Omental fat pad (tissue), 4 donors: ENCODE data around the gene OSBPL10. TPM values are rescaled to one million over a fixed set of nuclear protein-coding genes. Genes with fewer than 3 reads are reported as not detected.

Experiments used
- ATAC-seq: fragments of 150-250 bp; one replicate; pipeline ENCODE4 v1.9.1; 2016; ENCODE audit warnings: mild to moderate bottlenecking, moderate library complexity; ENCODE audit not compliant: low FRiP score
- DNase-seq: peaks from one replicate; pipeline ENCODE4 v3.0.0-alpha.2; 2019; ENCODE audit warnings: low spot score
- total RNA-seq, 4 donors: library from RNA; depleted of rRNA; stranded (reverse); fragments of >200 nt; gene quantifications; one replicate each; pipeline ENCODE4 v1.1.0, GENCODE V29; 2016
- TF ChIP-seq, protein P1 (sequence below), 3 donors: fragments of 450-650 bp; IDR thresholded peaks; one replicate each; pipeline ENCODE4 v1.5.1; 2016 to 2017; ENCODE audit warnings: antibody characterized with exemption in 3 of 3, mild to moderate bottlenecking in 3 of 3, moderate library complexity in 2 of 3

OSBPL10 gene
- total RNA-seq, 4 donors from 2014 or later: 6.3 to 67.1 (median 10.5) TPM

DNA sequence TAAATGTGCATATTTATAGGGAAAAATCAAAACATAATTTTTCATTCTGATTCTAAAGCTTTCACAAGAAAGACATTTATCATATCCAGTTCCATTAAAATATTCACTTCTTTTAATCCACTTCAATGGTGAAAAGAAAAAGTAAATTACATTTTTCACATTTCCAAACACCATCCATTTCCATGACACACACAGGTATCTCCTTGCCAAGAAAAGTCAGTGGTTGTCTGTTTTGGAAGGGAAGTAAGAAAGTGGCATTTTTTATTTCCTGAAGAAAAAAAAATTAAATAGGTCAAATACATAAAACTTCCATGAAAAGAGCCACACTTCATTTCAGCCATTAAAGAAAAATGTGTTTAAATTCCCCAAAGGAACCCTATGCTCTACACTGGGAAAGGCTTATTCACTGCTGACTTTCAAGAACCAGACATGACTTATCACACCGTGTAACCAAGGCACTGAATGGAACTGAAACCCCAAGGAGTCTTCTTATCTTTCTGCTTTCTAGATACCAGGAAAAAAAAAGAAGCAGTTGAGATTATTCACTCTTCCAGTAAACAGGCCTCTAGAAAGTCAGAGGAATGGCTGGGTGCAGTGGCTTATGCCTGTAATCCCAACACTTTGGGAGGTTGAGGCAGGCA lies 44.5 kb downstream of the OSBPL10 start:
- ATAC-seq: peak; percentile 85
- TF ChIP-seq, protein P1, sequence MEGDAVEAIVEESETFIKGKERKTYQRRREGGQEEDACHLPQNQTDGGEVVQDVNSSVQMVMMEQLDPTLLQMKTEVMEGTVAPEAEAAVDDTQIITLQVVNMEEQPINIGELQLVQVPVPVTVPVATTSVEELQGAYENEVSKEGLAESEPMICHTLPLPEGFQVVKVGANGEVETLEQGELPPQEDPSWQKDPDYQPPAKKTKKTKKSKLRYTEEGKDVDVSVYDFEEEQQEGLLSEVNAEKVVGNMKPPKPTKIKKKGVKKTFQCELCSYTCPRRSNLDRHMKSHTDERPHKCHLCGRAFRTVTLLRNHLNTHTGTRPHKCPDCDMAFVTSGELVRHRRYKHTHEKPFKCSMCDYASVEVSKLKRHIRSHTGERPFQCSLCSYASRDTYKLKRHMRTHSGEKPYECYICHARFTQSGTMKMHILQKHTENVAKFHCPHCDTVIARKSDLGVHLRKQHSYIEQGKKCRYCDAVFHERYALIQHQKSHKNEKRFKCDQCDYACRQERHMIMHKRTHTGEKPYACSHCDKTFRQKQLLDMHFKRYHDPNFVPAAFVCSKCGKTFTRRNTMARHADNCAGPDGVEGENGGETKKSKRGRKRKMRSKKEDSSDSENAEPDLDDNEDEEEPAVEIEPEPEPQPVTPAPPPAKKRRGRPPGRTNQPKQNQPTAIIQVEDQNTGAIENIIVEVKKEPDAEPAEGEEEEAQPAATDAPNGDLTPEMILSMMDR (IDR thresholded peaks at IDR 0.05): no peak
- DNase-seq: no peak

DNA sequence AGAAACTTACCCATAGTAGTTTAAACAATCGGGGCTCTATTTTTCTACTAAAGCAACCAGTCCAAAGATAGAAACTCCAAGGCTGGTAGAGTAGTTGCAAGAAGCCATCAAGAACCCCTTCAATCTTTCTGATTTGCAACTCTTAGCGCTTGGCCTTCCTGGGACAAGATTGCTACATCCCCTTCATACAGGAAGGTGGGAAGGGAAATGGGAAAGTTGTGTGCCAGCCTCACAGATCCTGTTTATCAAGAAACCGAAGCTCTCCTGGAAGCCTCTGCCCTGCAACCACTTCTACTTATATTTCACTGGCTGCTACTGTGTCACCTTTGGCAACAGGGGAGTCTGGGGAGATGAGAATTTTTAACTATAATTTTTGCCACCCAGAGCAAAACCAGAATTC lies 46.2 kb downstream of the OSBPL10 start:
- no peak for DNase-seq

DNA sequence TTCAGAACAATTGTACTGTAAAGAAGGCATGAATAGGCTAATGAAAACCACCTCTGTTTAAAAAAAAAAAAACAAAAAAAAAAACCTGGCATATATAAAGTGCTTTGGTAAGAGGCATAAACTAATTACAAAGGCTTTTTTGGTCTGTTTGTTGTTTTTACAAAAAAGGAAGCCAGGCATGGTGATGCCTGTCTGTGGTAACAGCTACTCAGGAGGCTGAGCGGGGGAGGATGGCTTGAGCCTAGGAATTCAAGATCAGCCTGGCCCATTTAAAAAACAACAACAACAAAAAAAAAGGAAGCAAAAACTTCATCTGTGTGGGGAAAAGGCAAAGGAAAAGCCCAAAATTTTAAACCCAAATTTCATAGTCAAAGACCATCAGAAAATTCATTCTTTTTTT lies 47.0 kb downstream of the OSBPL10 start:
- no peak for DNase-seq
- TF ChIP-seq, protein P1 (IDR thresholded peaks at IDR 0.05): no peak
- no peak for ATAC-seq

More for the DNA sequence above, 46.2 kb downstream of the OSBPL10 start:
- TF ChIP-seq, protein P1 (IDR thresholded peaks at IDR 0.05): no peak
- ATAC-seq: no peak

DNA sequence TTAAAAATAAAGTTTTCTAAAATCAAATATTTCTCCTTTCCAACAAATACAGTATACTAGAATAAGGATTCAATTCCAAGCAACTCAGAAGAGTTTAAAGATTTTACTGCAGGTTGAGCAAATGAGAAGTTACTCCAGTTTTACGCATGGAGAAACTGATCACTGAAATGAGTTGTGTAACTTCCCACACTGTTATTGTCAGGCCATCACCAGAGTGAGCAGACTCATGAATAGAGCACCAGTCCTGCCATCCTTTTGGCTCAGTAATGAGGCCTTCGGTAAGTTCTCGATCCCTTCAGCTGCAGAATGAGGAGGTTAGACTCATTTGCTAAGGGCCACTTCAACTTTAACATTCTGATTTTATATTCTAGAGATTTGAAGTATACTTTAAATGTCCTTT lies 48.1 kb downstream of the OSBPL10 start:
- TF ChIP-seq, protein P1 (IDR thresholded peaks at IDR 0.05): no peak
- ATAC-seq (no peak), DNase-seq (no peak)

DNA sequence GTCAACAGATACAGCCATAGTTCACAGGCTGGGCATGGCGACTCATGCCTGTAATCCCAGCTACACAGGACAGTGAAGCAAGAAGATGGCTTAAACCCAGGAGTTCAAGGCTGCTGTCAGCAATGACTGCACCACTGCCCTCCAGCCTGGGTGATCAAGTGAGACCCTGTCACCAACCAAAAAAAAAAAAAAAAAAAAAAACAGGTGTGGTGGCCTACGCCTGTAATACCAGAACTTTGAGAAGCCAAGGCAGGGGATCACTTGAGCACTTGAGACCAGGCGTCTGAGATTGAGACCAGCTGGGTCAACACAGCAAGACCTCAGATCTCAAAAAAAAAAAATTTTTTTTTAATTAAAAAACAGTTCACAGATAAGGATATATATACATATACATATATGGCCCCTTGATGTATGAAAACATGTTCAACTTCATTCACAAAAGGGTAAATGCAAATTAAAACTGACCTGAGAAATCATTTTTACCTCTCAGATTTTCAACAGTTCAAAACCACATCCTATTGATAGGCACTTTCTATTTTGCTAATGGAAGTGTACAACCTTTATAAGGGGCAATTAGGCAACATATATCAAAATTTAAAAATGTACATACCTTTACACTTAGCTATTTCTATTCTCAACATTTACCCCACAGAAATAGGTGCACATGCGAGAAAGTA lies 51.1 kb downstream of the OSBPL10 start:
- no peak for DNase-seq
- no peak for ATAC-seq
- TF ChIP-seq, protein P1 (IDR thresholded peaks at IDR 0.05): no peak

DNA sequence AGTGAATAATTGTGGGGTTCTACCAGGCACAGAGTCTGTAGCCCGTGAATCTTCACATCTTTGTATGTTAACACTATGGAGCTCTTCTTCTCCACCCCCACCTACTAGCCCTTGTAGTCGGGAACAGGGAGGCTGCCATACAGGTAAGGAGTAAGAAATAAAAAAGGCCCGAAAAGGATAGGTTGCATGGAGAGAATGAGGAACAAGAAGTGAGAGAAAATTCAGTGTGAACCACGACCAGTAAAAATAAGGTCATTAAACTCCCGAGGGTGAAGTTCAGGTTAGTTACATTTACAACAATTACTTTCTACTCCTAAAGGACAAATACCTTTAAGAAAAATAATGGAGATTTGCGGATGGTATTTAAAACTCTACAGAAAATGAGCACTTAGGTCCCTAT lies 53.3 kb downstream of the OSBPL10 start:
- TF ChIP-seq, protein P1 (IDR thresholded peaks at IDR 0.05): no peak
- DNase-seq: no peak
- ATAC-seq: no peak

DNA sequence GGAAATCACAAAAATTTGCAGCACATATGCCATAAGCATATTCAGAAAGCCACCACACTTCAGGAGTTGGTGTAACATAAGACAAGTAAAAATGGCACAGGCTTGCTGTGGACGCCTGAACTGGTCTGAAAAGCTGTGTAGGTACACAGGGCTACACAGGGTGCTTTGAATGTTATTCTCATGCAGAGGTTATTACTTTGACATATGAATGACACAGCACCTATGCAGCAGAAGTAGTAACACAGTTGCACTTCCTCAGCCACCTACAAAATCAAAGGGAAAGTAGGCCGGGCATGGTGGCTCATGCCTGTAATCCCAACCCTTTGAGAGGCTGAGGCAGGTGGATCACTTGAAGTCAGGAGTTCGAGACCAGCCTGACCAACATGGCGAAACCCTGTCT lies 54.5 kb downstream of the OSBPL10 start:
- DNase-seq (no peak), ATAC-seq (no peak)
- TF ChIP-seq, protein P1 (IDR thresholded peaks at IDR 0.05): no peak
